ENCODE data around the gene PLCB4. TPM values are rescaled to one million over a fixed set of nuclear protein-coding genes. Genes with fewer than 3 reads are reported as not detected.

PLCB4 gene
- polyA plus RNA-seq, 3 donors = not detected

- H3K9me3 ChIP-seq (replicated peaks in 1 of 2; ENCODE audit: control insufficient read depth in 1 of 2, insufficient read depth in 1 of 2, low read length in 2 of 2) = no peaks in the 10 kb centered on the region
- H3K27ac ChIP-seq (ENCODE audit: low read depth in 1 of 2, low read length in 2 of 2) = no peak overlapping the region
- H3K36me3 ChIP-seq (replicated peaks in 1 of 2; ENCODE audit: control insufficient read depth in 1 of 2, insufficient read depth in 2 of 2, low read length in 2 of 2) = no peaks in the 10 kb centered on the region
- no peak overlapping the region for H2AFZ ChIP-seq (ENCODE audit: insufficient read depth, low read depth, low read length, poor library complexity, severe bottlenecking)
- H4K20me1 ChIP-seq (ENCODE audit: insufficient read depth, low read length) = no peaks in the 10 kb centered on the region
- H3K9me3 Mint-ChIP-seq = no peaks in the 10 kb centered on the region
- H3K27me3 ChIP-seq (ENCODE audit: control insufficient read depth in 2 of 2, insufficient read depth in 2 of 2, low read length in 2 of 2) = no peaks in the 10 kb centered on the region
- no peak for DNase-seq
- no peak overlapping the region for H3K4me2 ChIP-seq (replicated peaks; ENCODE audit: extremely low read depth, low read length, poor library complexity, severe bottlenecking)
- no peak overlapping the region for H3K4me3 Mint-ChIP-seq
- H3K4me1 Mint-ChIP-seq = peaks cover 2% of the 10 kb centered on the region
- H3K9ac ChIP-seq (ENCODE audit: insufficient read depth, low read length, poor library complexity, severe bottlenecking) = no peak overlapping the region
- no peak for TF ChIP-seq CTCF (IDR thresholded peaks at IDR 0.05)
- intact Hi-C loops (cut with micrococcal nuclease) = no loop called here
- H3K4me1 ChIP-seq (ENCODE audit: control insufficient read depth in 1 of 2, insufficient read depth in 2 of 2, low read length in 2 of 2) = no peaks in the 10 kb centered on the region
- H3K27me3 Mint-ChIP-seq (ENCODE audit: low read depth in 3 of 3) = peaks cover 0 to 1% (median 0%) of the 10 kb centered on the region in 3 donors
- H3K36me3 Mint-ChIP-seq = no peaks in the 10 kb centered on the region
- no peaks in the 10 kb centered on the region for H3K79me2 ChIP-seq (ENCODE audit: insufficient read depth, low read length)
- no peak overlapping the region for H3K4me3 ChIP-seq (replicated peaks in 1 of 3; ENCODE audit: low read depth in 2 of 3, low read length in 3 of 3)
- no CpG with 5 or more reads among the region's 1 CpG for WGBS (ENCODE audit: insufficient coverage)
- H3K27ac Mint-ChIP-seq = no peak overlapping the region
Measured at GRCh38 chr20:9227896-9228615, 159.2 kb downstream of the PLCB4 start.

GRCh38 chr20:9228774-9229450 lies 160.0 kb downstream of the PLCB4 start:
- no peak for TF ChIP-seq CTCF (IDR thresholded peaks at IDR 0.05)
- no peak overlapping the region for H3K4me2 ChIP-seq (replicated peaks; ENCODE audit: extremely low read depth, low read length, poor library complexity, severe bottlenecking)

More at GRCh38 chr20:9228774-9229450, 160.0 kb downstream of the PLCB4 start:
- no peak overlapping the region for H3K4me3 ChIP-seq (replicated peaks in 1 of 3; ENCODE audit: low read depth in 2 of 3, low read length in 3 of 3)
- no peak for DNase-seq
- Mint-ChIP-seq H3K27me3 (ENCODE audit: low read depth in 3 of 3) (peaks cover 0 to 1% (median 0%) of the 10 kb centered on the region in 3 donors), H3K9me3 (no peaks in the 10 kb centered on the region), H3K4me1 (peaks cover 2% of the 10 kb centered on the region), H3K4me3 (no peak overlapping the region), H3K36me3 (no peaks in the 10 kb centered on the region), H3K27ac (no peak overlapping the region)
- H3K9ac ChIP-seq (ENCODE audit: insufficient read depth, low read length, poor library complexity, severe bottlenecking) = no peak overlapping the region
- H3K27ac ChIP-seq (ENCODE audit: low read depth in 1 of 2, low read length in 2 of 2) = no peak overlapping the region
- no peak overlapping the region for H2AFZ ChIP-seq (ENCODE audit: insufficient read depth, low read depth, low read length, poor library complexity, severe bottlenecking)
- 100% methylated on average over 1 of the region's 5 CpGs for WGBS (ENCODE audit: insufficient coverage)
- H3K9me3 ChIP-seq (replicated peaks in 1 of 2; ENCODE audit: control insufficient read depth in 1 of 2, insufficient read depth in 1 of 2, low read length in 2 of 2) = no peaks in the 10 kb centered on the region
- no peaks in the 10 kb centered on the region for H3K4me1 ChIP-seq (ENCODE audit: control insufficient read depth in 1 of 2, insufficient read depth in 2 of 2, low read length in 2 of 2)
- H3K36me3 ChIP-seq (replicated peaks in 1 of 2; ENCODE audit: control insufficient read depth in 1 of 2, insufficient read depth in 2 of 2, low read length in 2 of 2) = no peaks in the 10 kb centered on the region
- intact Hi-C loops (cut with micrococcal nuclease) = no loop called here
- no peaks in the 10 kb centered on the region for H3K79me2 ChIP-seq (ENCODE audit: insufficient read depth, low read length)
- no peaks in the 10 kb centered on the region for H4K20me1 ChIP-seq (ENCODE audit: insufficient read depth, low read length)
- no peaks in the 10 kb centered on the region for H3K27me3 ChIP-seq (ENCODE audit: control insufficient read depth in 2 of 2, insufficient read depth in 2 of 2, low read length in 2 of 2)

Data from CD14-positive monocyte (primary cell).